Neural cell (in vitro differentiated cells): ENCODE data around the gene ADAMTS18. TPM values are rescaled to one million over a fixed set of nuclear protein-coding genes. Genes with fewer than 3 reads are reported as not detected.

ENCODE experiments used
- H2AFZ ChIP-seq: fragments of 200-600, 300-800 bp; sonication (generic), shearing (Covaris generic); 2 replicates; pipeline ENCODE4 v1.6.0; 2014; ENCODE audit warnings: low read depth, mild to moderate bottlenecking, antibody characterized with exemption, low read length, moderate library complexity
- H3F3A ChIP-seq: fragments of 200-600 bp; shearing (Covaris generic); 2 replicates; pipeline ENCODE4 v1.6.1; 2016; ENCODE audit warnings: mild to moderate bottlenecking, moderate library complexity, mixed read lengths, antibody characterized with exemption, low read length; ENCODE audit not compliant: insufficient read depth, poor library complexity, severe bottlenecking
- H3K27ac ChIP-seq: fragments of 200-600, 300-800 bp; sonication (generic), shearing (Covaris generic); 2 replicates; pipeline ENCODE4 v1.5.1; 2014; ENCODE audit warnings: mild to moderate bottlenecking, low read length, moderate library complexity
- H3K27me3 ChIP-seq: fragments of 300-800, 200-600 bp; sonication (generic), shearing (Covaris generic); 2 replicates; pipeline ENCODE4 v1.6.0; 2014; ENCODE audit warnings: mild to moderate bottlenecking, low read depth, low read length, moderate library complexity; ENCODE audit not compliant: insufficient read depth
- H3K36me3 ChIP-seq: fragments of 300-800, 200-600 bp; sonication (generic), shearing (Covaris generic); 2 replicates; pipeline ENCODE4 v1.5.1; 2014; ENCODE audit warnings: mild to moderate bottlenecking, antibody characterized with exemption, low read length, moderate library complexity; ENCODE audit not compliant: insufficient read depth
- H3K4me2 ChIP-seq: fragments of 300-800, 200-600 bp; sonication (generic), shearing (Covaris generic); 2 replicates; pipeline ENCODE4 v1.6.0; 2014; ENCODE audit warnings: mild to moderate bottlenecking, low read length
- H3K4me3 ChIP-seq: fragments of 300-800, 200-600 bp; sonication (generic), shearing (Covaris generic); 2 replicates; pipeline ENCODE4 v1.5.1; 2014; ENCODE audit warnings: mild to moderate bottlenecking, low read length, moderate library complexity
- H3K79me2 ChIP-seq: fragments of 200-600 bp; shearing (Covaris generic); replicated peaks from 2 replicates; pipeline ENCODE4 v1.6.0; 2014; ENCODE audit warnings: mild to moderate bottlenecking, low read length, moderate library complexity; ENCODE audit not compliant: insufficient read depth
- H3K9ac ChIP-seq: fragments of 300-800, 200-600 bp; sonication (generic), shearing (Covaris generic); 2 replicates; pipeline ENCODE4 v1.6.1; 2016; ENCODE audit warnings: mild to moderate bottlenecking, low read length, mixed read lengths
- H3K9me2 ChIP-seq: fragments of 200-600 bp; shearing (Covaris generic); 2 replicates; pipeline ENCODE4 v1.6.1; 2016; ENCODE audit warnings: mild to moderate bottlenecking, low read length, mixed read lengths; ENCODE audit not compliant: insufficient read depth
- H3K9me3 ChIP-seq: fragments of 200-600, 300-800 bp; sonication (generic), shearing (Covaris generic); 2 replicates; pipeline ENCODE4 v1.6.1; 2016; ENCODE audit warnings: mild to moderate bottlenecking, mixed run types, low read length, moderate library complexity, mixed read lengths
- H4K20me1 ChIP-seq: fragments of 200-600 bp; shearing (Covaris generic); 2 replicates; pipeline ENCODE4 v1.6.1; 2016; ENCODE audit warnings: mild to moderate bottlenecking, mixed run types; ENCODE audit not compliant: insufficient read depth
- CTCF ChIP-seq: fragments of 450-650 bp; IDR thresholded peaks from 2 replicates; pipeline ENCODE4 v1.5.1; 2014; ENCODE audit warnings: antibody characterized with exemption, mild to moderate bottlenecking, moderate library complexity; ENCODE audit not compliant: poor library complexity, severe bottlenecking
- EP300 ChIP-seq: fragments of 450-650 bp; conservative IDR thresholded peaks from 2 replicates; pipeline ENCODE4 v1.6.1; 2014; ENCODE audit warnings: antibody characterized with exemption, mild to moderate bottlenecking, moderate library complexity; ENCODE audit not compliant: poor library complexity, severe bottlenecking
- EZH2 ChIP-seq: fragments of 200-600, 300-800 bp; shearing (Covaris generic), sonication (generic); IDR thresholded peaks from 2 replicates; pipeline ENCODE4 v1.6.1; 2014; ENCODE audit warnings: antibody characterized with exemption, low read length, borderline replicate concordance, mild to moderate bottlenecking; ENCODE audit not compliant: insufficient read depth, poor library complexity, severe bottlenecking
- MXI1 ChIP-seq: fragments of 450-650 bp; conservative IDR thresholded peaks from 2 replicates; pipeline ENCODE4 v1.6.1; 2014; ENCODE audit warnings: antibody characterized with exemption, mild to moderate bottlenecking; ENCODE audit not compliant: poor library complexity, severe bottlenecking
- POLR2AphosphoS5 ChIP-seq: IDR thresholded peaks from 2 replicates; pipeline ENCODE4 v1.6.1; 2012
- RAD21 ChIP-seq: fragments of 450-650 bp; conservative IDR thresholded peaks from 2 replicates; pipeline ENCODE4 v1.6.1; 2014; ENCODE audit warnings: antibody characterized with exemption, mild to moderate bottlenecking, moderate library complexity
- SMC3 ChIP-seq: fragments of 450-650 bp; conservative IDR thresholded peaks from 2 replicates; pipeline ENCODE4 v1.6.1; 2014; ENCODE audit warnings: antibody characterized with exemption, mild to moderate bottlenecking, moderate library complexity; ENCODE audit not compliant: poor library complexity
- TAF1 ChIP-seq: IDR thresholded peaks from 2 replicates; pipeline ENCODE4 v1.6.1; 2012; ENCODE audit warnings: low read depth
- polyA plus RNA-seq: library from polyadenylated mRNA; depleted of rRNA; stranded (reverse); fragments of >200 nt; gene quantifications from 2 replicates; pipeline ENCODE4 v1.2.3, GENCODE V29; 2014
- TF ChIP-seq, protein P1 (sequence below): IDR thresholded peaks from 2 replicates; pipeline ENCODE4 v1.6.1; 2012; ENCODE audit warnings: borderline replicate concordance

ADAMTS18 gene
- polyA plus RNA-seq, 1 donor from 2014 or later = 1.3 TPM

GRCh38 chr16:77262971-77263370, 171.9 kb downstream of the ADAMTS18 start:
- H4K20me1 ChIP-seq = no peaks in the 10 kb centered on the region
- H3K9me2 ChIP-seq = no peaks in the 10 kb centered on the region
- no peaks in the 10 kb centered on the region for H3K9me3 ChIP-seq
- no peaks in the 10 kb centered on the region for H3K36me3 ChIP-seq
- TF ChIP-seq MXI1 = no peak
- no peak for TF ChIP-seq POLR2AphosphoS5
- no peak for TF ChIP-seq EP300
- no peak for TF ChIP-seq CTCF
- TF ChIP-seq EZH2 = no peak
- no peak for TF ChIP-seq TAF1
- TF ChIP-seq RAD21 = no peak
- no peak for TF ChIP-seq SMC3
- TF ChIP-seq, protein P1, sequence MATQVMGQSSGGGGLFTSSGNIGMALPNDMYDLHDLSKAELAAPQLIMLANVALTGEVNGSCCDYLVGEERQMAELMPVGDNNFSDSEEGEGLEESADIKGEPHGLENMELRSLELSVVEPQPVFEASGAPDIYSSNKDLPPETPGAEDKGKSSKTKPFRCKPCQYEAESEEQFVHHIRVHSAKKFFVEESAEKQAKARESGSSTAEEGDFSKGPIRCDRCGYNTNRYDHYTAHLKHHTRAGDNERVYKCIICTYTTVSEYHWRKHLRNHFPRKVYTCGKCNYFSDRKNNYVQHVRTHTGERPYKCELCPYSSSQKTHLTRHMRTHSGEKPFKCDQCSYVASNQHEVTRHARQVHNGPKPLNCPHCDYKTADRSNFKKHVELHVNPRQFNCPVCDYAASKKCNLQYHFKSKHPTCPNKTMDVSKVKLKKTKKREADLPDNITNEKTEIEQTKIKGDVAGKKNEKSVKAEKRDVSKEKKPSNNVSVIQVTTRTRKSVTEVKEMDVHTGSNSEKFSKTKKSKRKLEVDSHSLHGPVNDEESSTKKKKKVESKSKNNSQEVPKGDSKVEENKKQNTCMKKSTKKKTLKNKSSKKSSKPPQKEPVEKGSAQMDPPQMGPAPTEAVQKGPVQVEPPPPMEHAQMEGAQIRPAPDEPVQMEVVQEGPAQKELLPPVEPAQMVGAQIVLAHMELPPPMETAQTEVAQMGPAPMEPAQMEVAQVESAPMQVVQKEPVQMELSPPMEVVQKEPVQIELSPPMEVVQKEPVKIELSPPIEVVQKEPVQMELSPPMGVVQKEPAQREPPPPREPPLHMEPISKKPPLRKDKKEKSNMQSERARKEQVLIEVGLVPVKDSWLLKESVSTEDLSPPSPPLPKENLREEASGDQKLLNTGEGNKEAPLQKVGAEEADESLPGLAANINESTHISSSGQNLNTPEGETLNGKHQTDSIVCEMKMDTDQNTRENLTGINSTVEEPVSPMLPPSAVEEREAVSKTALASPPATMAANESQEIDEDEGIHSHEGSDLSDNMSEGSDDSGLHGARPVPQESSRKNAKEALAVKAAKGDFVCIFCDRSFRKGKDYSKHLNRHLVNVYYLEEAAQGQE = no peak
- no peaks in the 10 kb centered on the region for H3K27me3 ChIP-seq
- no peak overlapping the region for H3K9ac ChIP-seq
- no peak overlapping the region for H3K27ac ChIP-seq
- H3K4me2 ChIP-seq = no peak overlapping the region
- no peaks in the 10 kb centered on the region for H3K79me2 ChIP-seq
- H3K4me3 ChIP-seq = no peak overlapping the region
- H3F3A ChIP-seq = no peaks in the 10 kb centered on the region
- no peak overlapping the region for H2AFZ ChIP-seq

- Histone ChIP-seq H3K4me3 (no peak overlapping the region), H3K36me3 (no peaks in the 10 kb centered on the region), H3K27ac (no peak overlapping the region), H3K9ac (no peak overlapping the region), H3F3A (no peaks in the 10 kb centered on the region), H3K27me3 (no peaks in the 10 kb centered on the region), H3K9me2 (no peaks in the 10 kb centered on the region), H4K20me1 (no peaks in the 10 kb centered on the region), H2AFZ (no peak overlapping the region), H3K9me3 (no peaks in the 10 kb centered on the region), H3K4me2 (no peak overlapping the region), H3K79me2 (no peaks in the 10 kb centered on the region)
- TF ChIP-seq CTCF = no peak
- TF ChIP-seq SMC3 = no peak
- TF ChIP-seq EP300 = no peak
- TF ChIP-seq, protein P1 = no peak
- TF ChIP-seq RAD21 = no peak
- no peak for TF ChIP-seq TAF1
These were observed 184.4 kb downstream of the ADAMTS18 start for GRCh38 chr16:77250400-77250799.
